GM20431 (cell line): ENCODE data around the gene NTNG1.
"Not testable (repeated sequence)": the region's sequence is repeated elsewhere in the genome, so short reads cannot be mapped to it uniquely, and the experiment has no call there.

Experiments
- in situ Hi-C: fragments of 300-500 bp; cut with MseI, MboI; formaldehyde crosslinking; loops from one replicate; pipeline ENCODE4 v1.15.0; 2020; ENCODE audit warnings: low sequenced_read_pairs; ENCODE audit not compliant: unreplicated experiment

Gene NTNG1

DNA sequence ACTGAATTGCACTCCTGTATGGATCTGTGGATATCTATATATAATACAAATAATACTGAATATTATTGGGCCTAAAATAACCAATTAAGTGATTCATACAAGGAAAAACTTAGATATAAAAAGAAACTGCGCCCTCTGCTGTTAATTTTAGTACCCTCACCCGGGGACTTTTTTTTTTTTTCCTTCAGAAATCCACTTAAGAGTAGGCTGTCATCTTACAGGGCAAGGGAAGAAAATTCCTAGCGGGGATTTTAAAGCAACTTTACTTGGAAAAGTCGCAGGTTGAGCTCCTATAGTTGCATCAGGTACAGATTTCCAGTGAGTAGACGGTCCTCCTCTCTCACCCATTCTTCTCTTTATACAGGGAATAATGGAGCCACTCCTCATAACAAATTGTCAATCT, 1.3 kb downstream of the NTNG1 start:
- in situ Hi-C loops = no loop called here

DNA sequence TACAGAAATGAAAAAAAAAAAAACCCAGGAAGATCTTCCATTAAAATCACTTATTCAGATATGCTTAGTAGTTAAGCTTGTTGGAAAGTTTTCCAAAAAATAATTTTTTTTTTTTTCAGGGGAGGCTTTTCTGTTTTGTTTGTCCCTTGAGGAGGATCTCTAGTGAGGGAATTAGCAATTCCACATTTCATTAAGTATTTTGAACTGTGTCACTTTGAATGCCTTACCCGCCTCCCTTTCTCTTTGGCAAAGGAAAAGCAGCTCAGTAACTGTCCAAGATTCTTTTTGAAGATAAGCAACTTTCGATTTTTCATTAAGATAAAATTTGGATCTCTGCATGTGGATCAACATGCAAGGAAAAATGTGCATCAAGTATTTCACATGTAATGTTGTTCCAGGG, 1.8 kb downstream of the NTNG1 start:
- in situ Hi-C loops = no loop called here

DNA sequence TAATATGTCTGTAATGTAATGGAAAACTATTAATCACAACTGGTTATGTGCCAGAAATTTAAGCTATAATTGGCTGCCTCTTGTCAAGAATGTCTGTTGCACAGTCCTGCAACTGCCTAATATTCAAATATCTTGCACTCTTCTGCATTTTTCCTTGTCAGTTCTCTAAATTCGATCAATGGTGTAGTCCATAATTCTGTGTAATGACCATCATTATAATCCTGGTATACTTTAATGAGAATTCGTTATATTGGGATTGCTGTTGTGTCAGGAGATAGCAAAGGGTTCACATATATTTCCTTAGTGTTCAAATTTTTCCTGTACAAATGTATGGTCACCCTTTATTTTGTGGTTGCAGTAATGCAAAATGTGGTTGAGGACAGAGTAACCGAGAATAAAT, 4.8 kb downstream of the NTNG1 start:
- in situ Hi-C loops = no loop called here

DNA sequence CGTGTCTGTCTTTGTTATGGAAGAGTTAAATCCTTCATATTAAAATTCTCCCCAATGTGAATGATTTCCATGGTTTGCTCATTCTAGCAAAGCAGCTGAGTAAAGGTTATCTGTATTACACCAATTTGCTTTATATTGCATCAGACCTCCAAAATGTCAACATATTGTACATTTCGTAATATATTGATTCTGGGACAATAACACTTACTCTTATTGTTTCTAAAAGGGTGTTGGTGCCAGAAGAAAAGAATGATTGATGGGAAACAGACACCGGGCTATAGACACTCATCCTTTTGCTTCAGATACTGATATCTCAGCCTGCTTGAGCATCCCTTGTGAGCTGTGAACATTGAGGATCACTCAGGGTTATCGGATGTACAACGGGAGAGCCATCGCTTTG, 7.0 kb downstream of the NTNG1 start:
- in situ Hi-C loops = no loop called here

DNA sequence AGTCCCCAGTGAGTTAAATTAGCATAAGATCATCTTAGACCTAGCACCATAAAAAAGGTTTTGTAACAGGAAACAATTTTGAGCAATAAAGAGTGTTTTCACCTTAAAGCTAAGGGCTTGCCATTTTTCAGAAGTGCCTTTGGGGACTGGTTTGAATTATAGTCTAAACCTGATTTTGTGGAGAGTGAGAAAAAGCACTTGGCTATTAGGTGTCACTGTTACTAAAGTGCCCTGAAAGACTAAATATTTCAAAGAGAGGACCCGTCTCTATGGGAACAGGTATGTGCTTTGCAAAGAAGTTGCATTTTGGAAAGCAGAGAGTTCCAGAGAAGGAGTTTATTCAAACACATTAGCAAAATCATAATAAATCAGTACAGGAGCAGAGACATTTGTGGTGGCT, 9.1 kb downstream of the NTNG1 start:
- in situ Hi-C loops = no loop called here

DNA sequence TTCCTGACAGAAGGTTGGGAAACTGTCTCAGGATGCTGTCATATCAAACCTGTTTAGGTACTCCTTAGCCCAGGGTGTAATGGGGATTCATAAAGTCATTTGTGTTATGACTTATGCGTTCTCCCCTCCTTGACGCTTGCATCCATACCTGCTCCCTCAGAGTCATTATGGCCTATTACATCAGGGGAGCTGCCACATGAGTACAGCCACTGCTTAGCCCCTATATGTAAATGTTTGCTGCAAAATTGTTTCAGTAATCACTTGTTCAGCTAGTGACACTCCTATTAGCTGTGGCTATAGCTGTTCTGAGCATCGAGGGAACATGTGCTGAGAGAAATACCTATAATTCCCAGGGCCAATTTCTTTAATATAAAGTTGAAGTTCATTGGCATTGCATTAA, 10.5 kb downstream of the NTNG1 start:
- in situ Hi-C loops = no loop called here

DNA sequence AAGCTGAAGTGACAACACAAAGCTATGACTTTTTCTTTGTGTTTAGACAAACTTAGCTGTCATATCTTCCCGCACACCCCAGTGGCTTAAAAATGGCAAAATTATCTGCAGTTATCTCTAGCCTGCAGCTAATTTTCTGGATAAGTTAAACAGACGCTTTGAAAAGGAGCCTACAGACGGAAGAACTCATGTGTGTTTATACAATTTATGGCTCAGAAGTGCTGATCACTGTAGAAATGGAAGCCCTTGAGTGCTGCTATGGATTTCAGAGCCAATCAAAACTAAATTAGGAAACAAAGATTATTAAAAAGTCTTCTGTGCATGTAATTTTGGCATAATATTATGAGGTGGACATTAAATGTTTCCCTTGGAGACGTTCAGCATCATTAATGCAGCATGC, 11.6 kb downstream of the NTNG1 start:
- in situ Hi-C loops = no loop called here

DNA sequence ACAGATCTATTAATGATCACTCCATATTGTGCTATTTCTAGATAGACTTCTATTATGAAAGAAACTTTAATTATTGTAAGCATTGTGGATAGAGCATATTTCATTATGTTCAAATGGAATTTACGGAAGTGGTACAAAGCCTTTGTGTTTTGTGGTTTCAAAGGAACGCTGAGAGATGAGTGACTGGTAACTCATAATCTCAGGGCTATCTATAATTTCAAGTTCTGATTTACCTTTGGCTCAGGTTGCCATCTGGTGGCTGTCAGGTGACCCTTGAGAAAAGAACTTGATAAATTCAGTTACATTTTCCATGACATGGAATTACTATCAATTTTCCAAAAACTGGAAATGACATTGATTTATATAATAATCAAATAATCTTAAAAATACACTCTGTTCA, 12.2 kb downstream of the NTNG1 start:
- in situ Hi-C loops = no loop called here

DNA sequence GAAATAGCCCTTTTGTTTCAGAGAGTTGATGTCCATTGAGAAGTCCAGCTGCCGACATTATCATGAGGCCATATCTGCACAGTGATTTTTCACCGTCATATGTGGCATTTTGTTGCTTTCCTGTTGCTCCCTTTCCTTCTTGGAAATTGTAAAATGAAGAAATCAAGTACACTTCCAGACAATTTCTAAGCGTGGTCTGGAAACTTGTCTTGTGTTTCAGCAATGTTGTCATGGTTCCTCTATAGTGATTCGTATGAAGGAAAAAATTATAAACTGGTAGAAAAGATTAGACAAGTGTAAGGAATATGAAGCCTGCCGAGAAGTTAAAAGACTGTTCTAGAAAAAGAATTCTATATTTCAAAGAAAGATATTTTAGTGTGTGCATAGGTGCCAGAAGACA, 17.7 kb downstream of the NTNG1 start:
- in situ Hi-C loops = no loop called here

DNA sequence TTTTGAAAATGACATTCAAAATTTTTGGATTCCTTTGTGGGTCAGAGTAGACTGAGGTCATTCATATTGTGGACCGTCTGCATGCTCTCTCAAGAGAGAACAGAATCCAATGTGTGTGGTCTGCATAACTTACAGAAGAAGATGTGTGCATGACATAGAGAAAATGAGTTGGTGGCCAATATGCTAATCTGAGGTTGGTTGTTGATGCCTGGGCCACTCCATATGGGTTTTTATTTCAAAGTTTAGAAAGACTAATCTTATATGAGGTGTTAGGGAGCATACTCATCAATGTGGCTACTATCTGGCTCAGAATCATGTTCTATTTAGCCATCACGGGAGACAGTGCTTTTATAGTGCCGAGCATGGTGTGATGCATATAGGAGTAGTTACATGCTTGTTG, 18.2 kb downstream of the NTNG1 start:
- in situ Hi-C loops = no loop called here

DNA sequence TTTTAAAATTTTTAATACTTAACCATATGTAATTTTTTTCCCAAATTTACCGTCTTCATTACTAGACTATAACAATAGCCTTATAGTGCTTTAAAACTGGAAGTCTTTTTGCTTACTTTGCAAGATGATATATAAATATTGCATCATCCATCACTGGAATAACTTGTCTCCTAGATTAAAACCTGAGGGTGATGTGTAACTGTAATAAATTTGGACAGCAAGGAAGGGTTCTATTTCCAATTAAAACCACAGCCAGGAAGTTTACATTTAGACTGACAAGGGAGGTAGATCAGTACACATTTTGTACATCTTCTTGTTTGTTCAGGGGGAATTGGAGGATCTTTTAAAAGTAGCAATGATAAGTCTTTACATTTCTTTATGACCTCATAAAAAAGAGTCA, 21.9 kb downstream of the NTNG1 start:
- in situ Hi-C loops = no loop called here

DNA sequence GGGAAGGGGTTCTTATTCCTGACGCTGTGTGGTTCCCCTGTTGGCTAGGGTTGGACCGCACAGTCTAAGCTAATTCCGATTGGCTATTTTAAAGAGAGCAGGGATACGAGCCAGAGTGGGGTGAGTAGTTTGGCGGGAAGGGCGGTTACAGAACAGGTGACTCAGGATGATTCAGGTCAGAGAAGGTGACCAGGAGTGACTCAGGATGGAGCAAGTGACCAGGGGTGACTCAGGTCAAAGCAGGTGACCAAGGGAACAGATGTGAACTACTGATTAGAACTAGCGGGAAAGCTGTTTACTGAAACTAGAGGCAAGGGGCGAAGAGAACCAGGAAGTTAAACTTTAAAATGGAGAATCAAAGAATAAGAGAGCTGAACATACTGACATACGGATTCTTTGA, 24.1 kb downstream of the NTNG1 start:
- in situ Hi-C loops = not testable (repeated sequence)

DNA sequence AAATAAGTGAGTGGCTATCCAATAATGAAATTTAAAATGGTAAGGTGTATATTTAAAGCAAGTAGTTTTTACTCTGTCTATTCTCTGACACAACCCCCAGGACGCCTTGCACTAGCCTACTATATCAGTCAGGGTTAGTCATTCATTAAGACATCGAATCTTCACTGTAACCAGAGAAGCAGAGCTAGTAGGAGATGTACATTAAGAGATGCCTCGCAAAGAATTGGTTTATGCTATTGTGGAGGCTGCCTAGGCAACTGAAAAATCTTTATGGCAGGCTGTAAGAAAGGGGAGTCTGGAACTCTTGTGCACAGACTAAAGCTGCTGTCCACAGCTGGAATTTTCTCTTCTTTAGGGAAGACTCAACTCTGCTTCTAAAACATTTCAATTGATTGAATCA, 28.8 kb downstream of the NTNG1 start:
- in situ Hi-C loops = no loop called here

DNA sequence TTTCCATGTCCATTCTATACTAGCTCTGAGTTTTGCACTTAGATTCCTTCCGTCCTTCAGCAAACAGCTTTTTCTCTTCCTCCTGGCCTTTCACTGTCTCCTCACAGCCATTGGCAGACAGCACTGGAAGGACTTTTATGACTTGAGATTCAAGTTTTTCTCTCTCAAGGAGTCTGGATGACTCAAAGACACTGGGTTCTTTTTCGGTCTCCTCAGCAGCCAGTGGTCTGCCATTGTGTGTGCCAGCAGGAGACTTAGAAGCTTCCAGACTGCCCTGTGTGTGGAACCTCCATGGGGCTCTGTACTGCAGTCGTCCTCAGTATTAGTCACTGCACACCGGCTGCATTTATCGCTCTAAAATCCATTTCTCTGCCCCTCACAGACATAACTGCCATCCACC, 30.5 kb downstream of the NTNG1 start:
- in situ Hi-C loops = no loop called here

DNA sequence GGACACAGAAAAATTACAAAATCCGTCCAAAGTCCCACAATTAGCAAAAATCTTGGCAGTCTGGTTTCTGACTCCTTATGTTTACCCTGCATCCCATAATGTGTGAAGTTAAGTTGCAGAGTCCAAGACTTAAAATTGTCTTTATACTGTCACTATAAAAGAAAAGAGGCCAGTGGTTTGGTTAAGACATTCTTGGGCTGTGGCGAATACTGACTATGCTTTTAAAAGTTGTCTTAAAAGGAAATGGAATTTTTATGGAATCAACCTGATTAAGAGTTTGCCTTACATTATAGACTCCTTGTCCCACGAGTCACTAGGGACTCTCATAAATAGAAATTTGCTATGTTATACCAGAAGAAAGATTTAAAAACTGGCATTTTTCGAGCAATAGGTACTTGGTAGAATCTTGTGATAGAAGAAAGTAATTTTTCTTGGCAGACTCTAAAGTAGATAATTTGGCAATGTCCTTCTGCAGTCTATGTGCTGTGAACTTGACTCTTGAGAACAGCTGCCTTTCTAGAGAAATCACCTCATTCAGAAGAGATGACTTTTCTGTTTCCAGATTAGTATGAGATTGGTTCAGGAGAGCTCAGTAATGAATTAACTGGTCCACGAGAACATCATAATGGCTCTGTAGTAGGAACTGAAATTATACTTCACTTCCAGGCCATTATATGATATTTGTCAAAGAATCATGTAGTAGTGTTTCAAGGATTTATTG, 31.8 kb downstream of the NTNG1 start:
- in situ Hi-C loops = no loop called here

DNA sequence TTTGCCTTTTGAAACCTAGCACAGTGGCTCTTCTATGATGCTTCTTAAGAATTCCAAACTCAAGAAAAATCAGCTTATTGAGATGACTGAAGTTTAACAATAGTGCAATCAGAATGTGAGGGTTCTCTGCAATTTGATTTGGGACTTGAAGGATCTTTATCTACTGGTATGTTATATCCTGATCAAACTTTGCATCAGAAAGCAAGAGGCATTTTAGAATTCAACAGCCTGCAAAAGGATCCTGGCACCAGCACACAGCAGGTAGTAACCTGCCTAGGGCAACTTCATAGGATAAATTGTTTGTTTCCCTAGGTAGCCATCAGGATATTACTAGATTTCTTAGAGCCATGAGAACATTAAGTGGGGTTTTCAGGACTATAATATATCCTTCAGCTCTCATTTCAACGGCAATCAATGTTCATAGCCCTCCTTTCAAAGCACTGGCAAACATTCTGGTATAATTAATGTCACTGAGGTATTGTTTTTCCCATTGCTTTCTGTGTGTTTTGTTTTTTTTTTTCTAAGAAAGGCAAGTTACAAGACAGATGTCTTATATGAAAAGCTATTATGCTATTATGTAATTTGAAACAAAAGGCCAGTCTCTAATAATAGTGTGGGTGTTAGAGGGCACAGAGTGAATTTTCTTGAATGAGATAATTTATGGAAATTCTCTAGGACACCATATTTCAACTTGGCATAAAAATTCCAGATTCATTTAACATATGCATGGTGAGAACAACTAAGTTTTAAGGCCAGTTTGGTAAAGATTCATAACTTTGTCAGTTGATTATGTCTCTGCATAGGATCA, 34.5 kb downstream of the NTNG1 start:
- in situ Hi-C loops = no loop called here

DNA sequence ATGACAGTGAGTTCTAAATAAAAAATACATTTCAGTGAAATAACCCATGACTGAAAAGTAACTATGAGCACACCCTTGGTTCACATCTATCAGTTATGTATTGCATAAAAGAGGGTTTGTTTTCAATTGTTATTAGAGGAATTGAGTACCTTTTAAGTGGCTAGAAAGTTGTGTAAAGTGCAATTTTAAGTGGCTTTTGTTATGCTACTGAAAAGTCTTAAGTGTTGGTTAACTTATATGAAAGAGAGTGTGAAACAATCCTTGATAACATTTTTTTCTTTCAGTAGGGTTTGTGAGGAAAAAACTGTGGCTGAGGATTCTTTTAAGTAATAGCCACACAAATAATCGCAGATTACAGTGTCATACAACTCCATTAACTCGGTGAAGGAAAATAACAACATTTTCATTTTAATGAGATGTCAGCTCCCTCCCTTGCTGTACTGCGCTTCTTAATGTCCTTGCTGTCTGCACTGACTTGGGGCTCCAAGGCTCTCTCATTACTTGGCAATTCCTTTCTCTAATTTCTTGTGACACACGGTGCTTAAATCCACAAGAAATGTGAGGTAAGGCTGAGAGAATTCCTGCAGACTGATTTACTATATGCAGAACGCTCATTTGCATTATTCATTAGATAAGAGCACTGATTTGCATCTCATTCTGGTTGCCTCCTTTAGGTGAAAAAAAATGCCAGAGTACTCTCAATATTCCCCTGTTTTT, 40.6 kb downstream of the NTNG1 start:
- in situ Hi-C loops = no loop called here

DNA sequence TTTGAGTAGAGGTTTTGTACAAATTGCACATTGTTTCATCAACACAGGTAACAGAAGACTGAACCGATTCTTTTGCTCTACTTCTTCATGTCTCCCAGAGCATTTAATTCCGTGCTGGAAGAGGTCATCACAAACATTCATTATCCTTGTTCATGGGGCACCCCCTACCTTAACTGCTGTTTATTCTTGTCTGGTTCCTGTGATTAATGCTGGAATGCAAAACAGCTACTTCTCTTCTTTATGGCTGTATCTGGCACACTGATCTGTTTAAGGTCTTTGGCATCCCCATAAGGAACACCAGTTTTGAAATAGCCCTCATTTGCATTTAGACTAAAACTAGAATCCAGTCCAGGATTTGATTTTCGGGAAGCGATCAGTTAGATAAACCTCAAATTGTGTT, 42.2 kb downstream of the NTNG1 start:
- in situ Hi-C loops = no loop called here

DNA sequence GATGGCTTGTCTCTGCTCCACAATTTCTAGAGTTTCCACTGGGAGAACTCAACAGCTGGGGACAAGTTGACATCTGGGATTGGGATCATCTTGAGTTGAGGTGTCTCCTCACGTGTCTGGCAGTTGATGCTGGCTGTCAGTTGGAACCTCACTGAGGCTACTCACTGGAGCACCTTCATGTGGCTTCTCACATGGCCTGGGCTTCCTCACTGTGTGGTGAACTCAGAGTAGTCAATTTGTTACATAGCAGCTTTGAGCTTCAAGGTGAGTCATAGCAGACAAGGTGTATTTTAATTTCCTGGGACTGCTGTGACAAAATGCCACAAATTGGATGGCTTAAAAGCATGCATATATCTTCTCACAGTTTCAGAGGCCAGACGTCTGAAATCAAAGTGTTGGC, 44.0 kb downstream of the NTNG1 start:
- in situ Hi-C loops = no loop called here

DNA sequence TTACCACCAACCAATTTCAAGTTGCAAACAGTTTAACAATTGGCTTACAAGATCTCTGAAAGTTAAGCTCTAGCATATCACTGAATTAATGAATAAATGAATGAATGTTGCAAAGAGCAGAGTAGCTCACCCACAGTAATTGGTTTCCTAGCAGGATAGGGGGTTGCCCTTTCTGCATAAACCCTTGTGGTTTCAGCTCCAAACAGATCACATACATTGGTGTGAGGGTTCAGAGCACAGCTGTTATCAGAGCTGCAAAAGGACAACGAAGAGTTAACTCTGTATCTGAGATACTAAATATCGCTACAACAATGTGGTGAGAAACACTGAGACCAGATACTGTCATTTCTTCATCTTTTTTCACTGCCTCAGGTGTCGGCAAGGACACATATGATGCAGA, 46.6 kb downstream of the NTNG1 start:
- in situ Hi-C loops = no loop called here

DNA sequence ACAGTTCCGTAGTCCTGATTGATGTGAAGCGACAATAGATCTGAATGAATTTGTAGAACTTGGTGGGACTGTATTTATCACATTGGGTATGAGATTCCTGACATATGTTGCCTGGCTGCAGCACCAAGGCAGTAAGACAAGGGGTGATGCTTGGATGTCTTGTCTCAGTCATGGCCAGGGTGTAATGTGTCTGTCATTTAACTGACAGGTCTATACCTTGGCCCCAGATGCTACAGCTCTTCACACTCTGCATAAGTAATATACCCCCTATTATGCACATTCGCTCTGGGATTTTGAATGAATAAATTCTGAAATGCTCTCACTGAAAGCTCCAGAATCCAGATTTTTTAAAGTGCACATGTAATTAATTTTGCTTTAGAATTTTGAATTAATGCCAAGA, 47.3 kb downstream of the NTNG1 start:
- in situ Hi-C loops = no loop called here
